Measurements from ENCODE around the gene FAR1.

Gene FAR1

GRCh38 chr11:13698132-13698531 is 29.7 kb downstream of the FAR1 start:
- no peaks in the 10 kb centered on the region for H3K9me3 ChIP-seq
- H3K27me3 ChIP-seq = no peaks in the 10 kb centered on the region
- H3K4me3 ChIP-seq (ENCODE audit: low read depth, low read length) = no peak overlapping the region
- no peak for DNase-seq
- TF ChIP-seq CTCF (IDR thresholded peaks at IDR 0.05; ENCODE audit: low read depth, low read length) = no peak
- no peaks in the 10 kb centered on the region; the same call in 1 of the 2 replicates for H3K36me3 ChIP-seq
- no peaks in the 10 kb centered on the region for H3K4me1 ChIP-seq

GRCh38 chr11:13699041-13699440 is 30.6 kb downstream of the FAR1 start:
- Histone ChIP-seq H3K4me3 (ENCODE audit: low read depth, low read length) (no peak overlapping the region), H3K27me3 (no peaks in the 10 kb centered on the region), H3K4me1 (no peaks in the 10 kb centered on the region), H3K36me3 (no peaks in the 10 kb centered on the region; the same call in 1 of the 2 replicates), H3K9me3 (no peaks in the 10 kb centered on the region)
- DNase-seq = no peak
- TF ChIP-seq CTCF (IDR thresholded peaks at IDR 0.05; ENCODE audit: low read depth, low read length) = no peak

- DNase-seq = no peak
- H3K4me3 ChIP-seq (ENCODE audit: low read depth, low read length) = no peak overlapping the region
- no peaks in the 10 kb centered on the region for H3K9me3 ChIP-seq
- H3K4me1 ChIP-seq = no peaks in the 10 kb centered on the region
- no peaks in the 10 kb centered on the region for H3K27me3 ChIP-seq
- no peak for TF ChIP-seq CTCF (IDR thresholded peaks at IDR 0.05; ENCODE audit: low read depth, low read length)
- no peaks in the 10 kb centered on the region; the same call in 1 of the 2 replicates for H3K36me3 ChIP-seq
These were observed 31.4 kb downstream of the FAR1 start for GRCh38 chr11:13699870-13700269.

GRCh38 chr11:13701506-13701905 is 33.0 kb downstream of the FAR1 start:
- Histone ChIP-seq H3K9me3 (no peaks in the 10 kb centered on the region), H3K4me1 (no peaks in the 10 kb centered on the region), H3K4me3 (ENCODE audit: low read depth, low read length) (no peak overlapping the region), H3K36me3 (no peaks in the 10 kb centered on the region), H3K27me3 (no peaks in the 10 kb centered on the region)
- TF ChIP-seq CTCF (IDR thresholded peaks at IDR 0.05; ENCODE audit: low read depth, low read length) = no peak
- DNase-seq = no peak

- DNase-seq = no peak
- Histone ChIP-seq H3K36me3 (no peaks in the 10 kb centered on the region), H3K4me3 (ENCODE audit: low read depth, low read length) (no peak overlapping the region), H3K4me1 (no peaks in the 10 kb centered on the region), H3K9me3 (no peaks in the 10 kb centered on the region), H3K27me3 (no peaks in the 10 kb centered on the region)
- TF ChIP-seq CTCF (IDR thresholded peaks at IDR 0.05; ENCODE audit: low read depth, low read length) = no peak
These were observed 33.6 kb downstream of the FAR1 start for GRCh38 chr11:13702071-13702470.

- no peaks in the 10 kb centered on the region for H3K4me1 ChIP-seq
- no peak for TF ChIP-seq CTCF (IDR thresholded peaks at IDR 0.05; ENCODE audit: low read depth, low read length)
- H3K36me3 ChIP-seq = no peaks in the 10 kb centered on the region
These were observed 37.2 kb downstream of the FAR1 start for GRCh38 chr11:13705710-13706109.

More at GRCh38 chr11:13705710-13706109, 37.2 kb downstream of the FAR1 start:
- no peak for DNase-seq
- Histone ChIP-seq H3K9me3 (no peaks in the 10 kb centered on the region), H3K27me3 (no peaks in the 10 kb centered on the region), H3K4me3 (ENCODE audit: low read depth, low read length) (no peak overlapping the region)

All from BE2C (cell line).